HepG2 (cell line): ENCODE results near the gene USP9X. TPM values are rescaled to one million over a fixed set of nuclear protein-coding genes. Genes with fewer than 3 reads are reported as not detected.
A peak's percentile ranks its signal among the peaks of the same experiment; 100 is the strongest.

Source experiments
- ATAC-seq: fragments of 200-7000 bp; cut with Tn5 transposase; 3 replicates; pipeline ENCODE4 v1.9.1; 2020; ENCODE audit warnings: mild to moderate bottlenecking, moderate library complexity
- BruUV-seq: library from RNA; stranded (reverse); fragments of 400-500 nt; replicated peaks from 2 replicates; lab custom pipeline; 2021; lab: Mats Ljungman, UMichigan
- CTCF ChIA-PET: fragments of 300-600 bp; formaldehyde crosslinking; extraction: SDS; loops from one replicate; lab custom pipeline; 2021; ENCODE audit warnings: low total read pairs, inconsistent platforms, low intra/inter-chr PET ratio; lab: Yijun Ruan, JAX
- POLR2A ChIA-PET: fragments of 350-600 bp; sonication (Branson Sonifier 250); formaldehyde crosslinking; loops from one replicate; lab custom pipeline; 2020; ENCODE audit warnings: antibody characterized with exemption, inconsistent platforms; lab: Yijun Ruan, JAX
- DNase-seq: peaks from one replicate; pipeline ENCODE4 v3.0.0-alpha.2; 2015; ENCODE audit warnings: low spot score
- FAIRE-seq: peaks from 3 replicates; lab custom pipeline; 2011; peaks lifted over from hg19 to GRCh38; lab: Jason Lieb, UNC
- H2AFZ ChIP-seq: one replicate; pipeline ENCODE4 v1.6.1; 2011; ENCODE audit warnings: low read length, inconsistent platforms
- H3K27ac ChIP-seq: fragments of 300-600 bp; 3 replicates; pipeline ENCODE4 v1.8.0; 2011; ENCODE audit warnings: mixed run types, mild to moderate bottlenecking, mixed read lengths, low read length, inconsistent platforms; ENCODE audit not compliant: insufficient read depth; ENCODE audit errors: extremely low read length
- H3K27me3 ChIP-seq, 2 experiments: fragments of 200-600 bp in 1 of 2; 2 replicates in 1 of 2; 3 replicates in 1 of 2; pipeline versions ENCODE4 v1.6.0 to v1.8.0; 2011; ENCODE audit warnings: low read length in 2 of 2, mild to moderate bottlenecking in 2 of 2, moderate library complexity in 2 of 2, inconsistent platforms in 1 of 2; ENCODE audit not compliant: insufficient read depth in 2 of 2, control insufficient read depth in 1 of 2
- H3K36me3 ChIP-seq, 2 experiments: fragments of 200-600 bp in 1 of 2; replicated peaks in 1 of 2; 2 replicates in 1 of 2; 3 replicates in 1 of 2; pipeline versions ENCODE4 v1.5.1 to v1.8.0; 2011; ENCODE audit warnings: low read length in 2 of 2, inconsistent platforms in 1 of 2; ENCODE audit not compliant: insufficient read depth in 2 of 2, control insufficient read depth in 1 of 2
- H3K4me1 ChIP-seq: 2 replicates; pipeline ENCODE4 v1.5.1; 2012; ENCODE audit warnings: low read length, inconsistent platforms; ENCODE audit not compliant: insufficient read depth
- H3K4me2 ChIP-seq: 2 replicates; pipeline ENCODE4 v1.6.0; 2011; ENCODE audit warnings: low read depth, low read length, inconsistent platforms
- H3K4me3 ChIP-seq, 3 experiments: fragments of 200-600 bp in 1 of 3; sonication (generic), shearing (Covaris generic) in 1 of 3; replicated peaks in 1 of 3; 2 replicates each; pipeline ENCODE4 v1.5.1; 2011 to 2016; ENCODE audit warnings: low read length in 3 of 3, inconsistent platforms in 2 of 3, low read depth in 2 of 3, mild to moderate bottlenecking in 2 of 3, control low read depth in 1 of 3, mixed read lengths in 1 of 3; ENCODE audit not compliant: insufficient read depth in 1 of 3
- H3K79me2 ChIP-seq: one replicate; pipeline ENCODE4 v1.6.1; 2011; ENCODE audit warnings: low read length, inconsistent platforms; ENCODE audit not compliant: insufficient read depth
- H3K9ac ChIP-seq: 2 replicates; pipeline ENCODE4 v1.6.0; 2011; ENCODE audit warnings: mild to moderate bottlenecking, low read depth, low read length, inconsistent platforms; ENCODE audit not compliant: insufficient read depth
- H3K9me3 ChIP-seq: 2 replicates; pipeline ENCODE4 v1.5.1; 2012; ENCODE audit warnings: mild to moderate bottlenecking, low read length
- H4K20me1 ChIP-seq: 2 replicates; pipeline ENCODE4 v1.6.0; 2011; ENCODE audit warnings: inconsistent platforms, mild to moderate bottlenecking, low read length, moderate library complexity; ENCODE audit not compliant: insufficient read depth
- ATM ChIP-seq: fragments of 450-650 bp; IDR thresholded peaks from 2 replicates; pipeline ENCODE4 v1.7.1; 2017; ENCODE audit warnings: mild to moderate bottlenecking, borderline replicate concordance
- DDIT3 ChIP-seq: sonication (generic); formaldehyde crosslinking; IDR thresholded peaks from 2 replicates; pipeline ENCODE4 v1.4.0; 2020; ENCODE audit warnings: mild to moderate bottlenecking, missing genetic modification reagents
- FUBP1 ChIP-seq: sonication (generic); formaldehyde crosslinking; IDR thresholded peaks from 2 replicates; pipeline ENCODE4 v1.5.1; 2020; ENCODE audit warnings: missing genetic modification reagents, mild to moderate bottlenecking, borderline replicate concordance
- GATAD2A ChIP-seq: IDR thresholded peaks from 2 replicates; pipeline ENCODE4 v1.6.1; 2016
- MAFF ChIP-seq: IDR thresholded peaks from 2 replicates; pipeline ENCODE4 v1.6.1; 2011; ENCODE audit warnings: low read depth, low read length, improper control_type of control experiment
- MAFK ChIP-seq, 2 experiments: IDR thresholded peaks in 1 of 2; conservative IDR thresholded peaks in 1 of 2; 2 replicates each; pipeline ENCODE4 v1.6.1; 2011; ENCODE audit warnings: improper control_type of control experiment in 2 of 2, low read length in 2 of 2
- RORA ChIP-seq: sonication (generic); formaldehyde crosslinking; IDR thresholded peaks from 2 replicates; pipeline ENCODE4 v1.5.0; 2020; ENCODE audit warnings: mild to moderate bottlenecking, missing genetic modification reagents, moderate library complexity
- SRSF9 ChIP-seq: fragments of 200-400 bp; formaldehyde crosslinking; IDR thresholded peaks from 2 replicates; pipeline ENCODE4 v1.6.1; 2018; ENCODE audit warnings: borderline replicate concordance, mild to moderate bottlenecking, low read depth, low read length; ENCODE audit not compliant: insufficient read depth, poor library complexity, severe bottlenecking
- YEATS4 ChIP-seq: sonication (generic); formaldehyde crosslinking; IDR thresholded peaks from 2 replicates; pipeline ENCODE4 v1.4.0; 2020; ENCODE audit warnings: missing genetic modification reagents, borderline replicate concordance
- WGBS: methylation state at CpG from one replicate; pipeline ENCODE4 v1.1.6; 2017; ENCODE audit warnings: low lambda C conversion rate; 5-methylcytosine and 5-hydroxymethylcytosine counted together
- in situ Hi-C: cut with HindIII; loops from 2 replicates; pipeline ENCODE4 v1.10.0; 2017; ENCODE audit warnings: low pct_unique_long_range_greater_than_20kb; ENCODE audit not compliant: extremely low pct_ligation_motif_present
- intact Hi-C: fragments of 100-400 bp; cut with micrococcal nuclease; formaldehyde crosslinking; loops from one replicate; pipeline ENCODE4 v1.10.0; 2022; ENCODE audit not compliant: unreplicated experiment
- polyA plus RNA-seq, 8 experiments: library from polyadenylated mRNA; depleted of rRNA in 3 of 8; stranded (reverse) in 7 of 8; unstranded in 1 of 8; fragments of >200 nt; fragmentation: Illumina TruSeq in 4 of 8; extraction: Trizol in 4 of 8; gene quantifications; 2 replicates each; pipeline versions ENCODE4 v1.2.1 to v1.2.3, GENCODE V29; 2011 to 2016; ENCODE audit warnings: low read depth in 4 of 8, missing spikeins in 1 of 8, mixed read lengths in 1 of 8; ENCODE audit not compliant: insufficient read depth in 1 of 8
- total RNA-seq, 5 experiments: library from RNA; depleted of rRNA; stranded (reverse); fragments of >200 nt; fragmentation: Illumina TruSeq; extraction: Trizol; gene quantifications; 2 replicates each; pipeline ENCODE4 v1.2.3, GENCODE V29; 2016; ENCODE audit warnings: low read depth in 1 of 5
- TF ChIP-seq, protein P1 (sequence below): sonication (generic); formaldehyde crosslinking; conservative IDR thresholded peaks from 2 replicates; pipeline ENCODE4 v1.8.0; 2022; ENCODE audit warnings: low read depth, missing genetic modification reagents

The USP9X gene
- total and polyA plus RNA-seq, 2 of the 13 experiments (the other 11 are each of a cell fraction or from before 2014, with no cell fraction given) = 22.2 to 40.5 TPM

DNA sequence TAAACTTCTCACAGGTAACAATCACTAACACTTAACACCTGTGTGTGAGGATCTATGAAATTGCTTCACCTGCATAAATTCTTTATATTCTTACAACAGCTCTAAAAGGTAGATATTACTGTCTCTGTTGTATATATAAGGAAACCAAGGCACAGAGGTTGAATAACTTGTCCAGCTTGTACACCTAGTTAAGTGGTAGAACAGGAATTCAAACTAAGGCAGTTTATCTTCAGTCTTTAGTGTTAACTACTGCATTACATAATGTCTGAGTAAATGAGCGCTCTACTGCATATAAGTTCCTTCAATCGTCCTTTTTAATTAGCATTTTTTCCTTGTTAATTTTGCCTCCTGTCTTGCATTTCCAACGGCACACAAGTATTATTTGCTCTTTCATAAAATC, 15.0 kb downstream of the USP9X start (continued):
- TF ChIP-seq, protein P1, sequence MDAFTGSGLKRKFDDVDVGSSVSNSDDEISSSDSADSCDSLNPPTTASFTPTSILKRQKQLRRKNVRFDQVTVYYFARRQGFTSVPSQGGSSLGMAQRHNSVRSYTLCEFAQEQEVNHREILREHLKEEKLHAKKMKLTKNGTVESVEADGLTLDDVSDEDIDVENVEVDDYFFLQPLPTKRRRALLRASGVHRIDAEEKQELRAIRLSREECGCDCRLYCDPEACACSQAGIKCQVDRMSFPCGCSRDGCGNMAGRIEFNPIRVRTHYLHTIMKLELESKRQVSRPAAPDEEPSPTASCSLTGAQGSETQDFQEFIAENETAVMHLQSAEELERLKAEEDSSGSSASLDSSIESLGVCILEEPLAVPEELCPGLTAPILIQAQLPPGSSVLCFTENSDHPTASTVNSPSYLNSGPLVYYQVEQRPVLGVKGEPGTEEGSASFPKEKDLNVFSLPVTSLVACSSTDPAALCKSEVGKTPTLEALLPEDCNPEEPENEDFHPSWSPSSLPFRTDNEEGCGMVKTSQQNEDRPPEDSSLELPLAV (CRISPR knock-in tag) = no peak
- no peak for TF ChIP-seq ATM

DNA sequence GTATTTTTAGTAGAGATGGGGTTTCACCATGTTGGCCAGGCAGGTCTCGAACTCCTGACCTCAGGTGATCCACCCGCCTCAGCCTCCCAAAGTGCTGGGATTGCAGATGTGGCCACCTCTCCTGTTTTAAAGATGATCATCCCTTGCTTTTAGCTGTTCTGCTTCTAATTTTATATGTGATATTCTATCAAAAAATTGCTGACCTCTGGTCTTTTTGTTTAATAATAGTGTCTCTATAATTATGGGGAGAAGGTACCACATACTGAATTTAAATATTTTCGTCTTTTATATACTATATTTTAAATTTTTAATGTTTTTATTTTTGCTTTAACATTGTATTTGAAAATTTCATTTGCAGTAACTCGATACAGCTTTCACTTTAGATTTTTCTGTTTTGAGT, 15.6 kb downstream of the USP9X start:
- FAIRE-seq = no peak

More for the DNA sequence above, 15.6 kb downstream of the USP9X start:
- Histone ChIP-seq H3K9me3 (no peaks in the 10 kb centered on the region), H3K4me1 (peaks cover 4% of the 10 kb centered on the region), H3K36me3 (no peaks in the 10 kb centered on the region), H3K4me2 (no peak overlapping the region), H3K9ac (no peak overlapping the region), H3K27ac (no peak overlapping the region)
- CTCF ChIA-PET = no interaction called here
- in situ Hi-C loops = no loop called here
- 91% methylated on average over 4 of the region's 4 CpGs for WGBS
- intact Hi-C loops = no loop called here
- peak; percentile 16 to 52; a peak in 2 of 4 replicates for TF ChIP-seq MAFK (conservative IDR thresholded peaks at IDR 0.05 in 1 of 2, IDR thresholded peaks at IDR 0.05 in 1 of 2; ENCODE audit: low read length in 2 of 2)
- no peak for TF ChIP-seq RORA (CRISPR knock-in tag)
- TF ChIP-seq GATAD2A (CRISPR knock-in tag) = no peak
- TF ChIP-seq MAFF = peak; percentile 12; the same call in 1 of the 2 replicates
- no peak for TF ChIP-seq FUBP1 (CRISPR knock-in tag)
- TF ChIP-seq SRSF9 = no peak
- TF ChIP-seq DDIT3 (CRISPR knock-in tag) = no peak
- no peak for TF ChIP-seq YEATS4 (CRISPR knock-in tag)
- TF ChIP-seq, all 625 proteins: peak for 2
- no peak overlapping the region for H3K4me3 ChIP-seq
- no peak overlapping the region for H2AFZ ChIP-seq
- peaks cover 89% of the 10 kb centered on the region for H3K79me2 ChIP-seq
- no TSS peak for BruUV-seq
- H4K20me1 ChIP-seq = peaks cover 65% of the 10 kb centered on the region
- no peak for ATAC-seq
- no peaks in the 10 kb centered on the region for H3K27me3 ChIP-seq
- POLR2A ChIA-PET = no interaction called here
- DNase-seq = no peak
